SK-N-SH (cell line): Measurements from ENCODE around the gene TMEM127. TPM values are rescaled to one million over a fixed set of nuclear protein-coding genes. Genes with fewer than 3 reads are reported as not detected.

Experiments used
- CTCF ChIA-PET: fragments of 300-600, 350-600 bp; formaldehyde crosslinking; extraction: SDS; loops from one replicate; lab custom pipeline; 2021; lab: Yijun Ruan, JAX
- POLR2A ChIA-PET: fragments of 350-600 bp; sonication (Branson Sonifier 250); formaldehyde crosslinking; extraction: SDS; loops from one replicate; lab custom pipeline; 2020; ENCODE audit warnings: antibody characterized with exemption, inconsistent platforms; lab: Yijun Ruan, JAX
- DNase-seq: peaks from one replicate; pipeline ENCODE4 v3.0.0; 2012
- H2AFZ ChIP-seq: fragments of 200-600 bp; sonication (generic); 2 replicates; pipeline ENCODE4 v1.8.1; 2016; ENCODE audit warnings: antibody characterized with exemption, mild to moderate bottlenecking, low read depth
- H3F3A ChIP-seq: fragments of 200-600 bp; sonication (generic); replicated peaks from 2 replicates; pipeline ENCODE3; 2016; ENCODE audit warnings: antibody characterized with exemption, mild to moderate bottlenecking; ENCODE audit not compliant: insufficient read depth
- H3K27ac ChIP-seq, 2 experiments: fragments of 200-500 bp in 1 of 2; fragments of 200-600 bp in 1 of 2; sonication (Bioruptor generic) in 1 of 2; sonication (generic), shearing (Covaris generic) in 1 of 2; 2 replicates each; pipeline versions ENCODE4 v1.5.1 to v1.6.1; 2014 to 2016; ENCODE audit warnings: low read depth in 2 of 2, inconsistent platforms in 1 of 2, low read length in 1 of 2, mild to moderate bottlenecking in 1 of 2, mixed read lengths in 1 of 2
- H3K27me3 ChIP-seq: fragments of 200-600 bp; sonication (generic), shearing (Covaris generic); 2 replicates; pipeline ENCODE4 v1.6.1; 2016; ENCODE audit warnings: mixed run types; ENCODE audit not compliant: insufficient read depth
- H3K36me3 ChIP-seq, 2 experiments: fragments of 200-500 bp in 1 of 2; fragments of 200-600 bp in 1 of 2; sonication (Bioruptor generic) in 1 of 2; sonication (generic) in 1 of 2; replicated peaks in 1 of 2; 2 replicates each; pipeline versions ENCODE3 to v1.5.1; 2014 to 2016; ENCODE audit warnings: low read length in 1 of 2, mild to moderate bottlenecking in 1 of 2; ENCODE audit not compliant: insufficient read depth in 2 of 2, control insufficient read depth in 1 of 2
- H3K4me1 ChIP-seq, 2 experiments: fragments of 200-500 bp in 1 of 2; fragments of 200-600 bp in 1 of 2; sonication (Bioruptor generic) in 1 of 2; sonication (generic), shearing (Covaris generic) in 1 of 2; 2 replicates each; pipeline versions ENCODE4 v1.5.1 to v1.6.1; 2014 to 2016; ENCODE audit warnings: low read depth in 1 of 2, low read length in 1 of 2, mixed run types in 1 of 2; ENCODE audit not compliant: insufficient read depth in 2 of 2, control insufficient read depth in 1 of 2
- H3K4me2 ChIP-seq: fragments of 200-600 bp; sonication (generic), shearing (Covaris generic); 2 replicates; pipeline ENCODE4 v1.6.1; 2017; ENCODE audit warnings: mixed run types
- H3K4me3 ChIP-seq, 2 experiments: fragments of 200-500 bp in 1 of 2; fragments of 200-600 bp in 1 of 2; sonication (Bioruptor generic) in 1 of 2; sonication (generic), shearing (Covaris generic) in 1 of 2; 2 replicates each; pipeline versions ENCODE4 v1.5.1 to v1.8.1; 2014 to 2016; ENCODE audit warnings: low read depth in 2 of 2, inconsistent platforms in 1 of 2, low read length in 1 of 2, mild to moderate bottlenecking in 1 of 2, mixed read lengths in 1 of 2, moderate library complexity in 1 of 2
- H3K79me2 ChIP-seq: fragments of 200-600 bp; sonication (generic); 2 replicates; pipeline ENCODE4 v1.8.1; 2017; ENCODE audit warnings: mild to moderate bottlenecking; ENCODE audit not compliant: insufficient read depth
- H3K9ac ChIP-seq: fragments of 200-600 bp; sonication (generic); 2 replicates; pipeline ENCODE4 v1.6.1; 2017; ENCODE audit warnings: mixed run types
- H3K9me2 ChIP-seq: fragments of 200-600 bp; sonication (generic); 2 replicates; pipeline ENCODE4 v1.6.1; 2017; ENCODE audit warnings: mixed run types
- H3K9me3 ChIP-seq: fragments of 200-600 bp; sonication (generic); 2 replicates; pipeline ENCODE4 v1.6.1; 2017; ENCODE audit warnings: mixed run types, mild to moderate bottlenecking, moderate library complexity
- H4K20me1 ChIP-seq: fragments of 200-600 bp; sonication (generic); 2 replicates; pipeline ENCODE4 v1.6.1; 2017; ENCODE audit warnings: mild to moderate bottlenecking, mixed run types; ENCODE audit not compliant: insufficient read depth
- CHD2 ChIP-seq: fragments of 150-350 bp; IDR thresholded peaks from 2 replicates; pipeline ENCODE4 v1.6.1; 2018; ENCODE audit warnings: low read length; ENCODE audit not compliant: partially characterized antibody
- EP300 ChIP-seq, 2 experiments: IDR thresholded peaks; 2 replicates each; pipeline versions ENCODE4 v1.4.0 to v1.6.1; 2012; ENCODE audit warnings: borderline replicate concordance in 1 of 2, low read depth in 1 of 2, low read length in 1 of 2
- FOXJ3 ChIP-seq: sonication (generic); formaldehyde crosslinking; IDR thresholded peaks from 2 replicates; pipeline ENCODE4 v1.5.1; 2020; ENCODE audit warnings: mild to moderate bottlenecking, missing genetic modification reagents
- FOXM1 ChIP-seq: IDR thresholded peaks from 2 replicates; pipeline ENCODE4 v1.4.0; 2012; ENCODE audit warnings: low read depth, mild to moderate bottlenecking
- IRF3 ChIP-seq: fragments of 150-350 bp; IDR thresholded peaks from 2 replicates; pipeline ENCODE4 v1.6.1; 2016; ENCODE audit warnings: mild to moderate bottlenecking, low read depth, low read length
- JUND ChIP-seq: IDR thresholded peaks from 2 replicates; pipeline ENCODE4 v1.4.0; 2012
- NFIC ChIP-seq: IDR thresholded peaks from 2 replicates; pipeline ENCODE4 v1.4.0; 2012; ENCODE audit warnings: borderline replicate concordance
- RAD21 ChIP-seq: IDR thresholded peaks from 2 replicates; pipeline ENCODE4 v1.6.1; 2012; ENCODE audit warnings: mild to moderate bottlenecking, low read length
- RCOR1 ChIP-seq: fragments of 150-350 bp; IDR thresholded peaks from 2 replicates; pipeline ENCODE4 v1.6.1; 2017; ENCODE audit warnings: antibody characterized with exemption, low read length
- RFX5 ChIP-seq: IDR thresholded peaks from 2 replicates; pipeline ENCODE4 v1.6.1; 2012; ENCODE audit warnings: mild to moderate bottlenecking, improper control_type of control experiment, low read length
- RXRA ChIP-seq: IDR thresholded peaks from 2 replicates; pipeline ENCODE4 v1.4.0; 2012; ENCODE audit warnings: low read depth, mild to moderate bottlenecking, borderline replicate concordance
- SIN3A ChIP-seq: IDR thresholded peaks from 2 replicates; pipeline ENCODE4 v1.6.1; 2012; ENCODE audit warnings: low read depth, mild to moderate bottlenecking, low read length, moderate library complexity, borderline replicate concordance
- TAF1 ChIP-seq: IDR thresholded peaks from 2 replicates; pipeline ENCODE4 v1.6.1; 2012; ENCODE audit warnings: low read depth, mild to moderate bottlenecking, low read length, moderate library complexity, borderline replicate concordance
- TEAD4 ChIP-seq: IDR thresholded peaks from 2 replicates; pipeline ENCODE4 v1.4.0; 2012; ENCODE audit warnings: mild to moderate bottlenecking, borderline replicate concordance; ENCODE audit not compliant: insufficient read depth
- USF2 ChIP-seq: fragments of 150-350 bp; IDR thresholded peaks from 2 replicates; pipeline ENCODE4 v1.6.1; 2017; ENCODE audit warnings: antibody characterized with exemption, low read length, low read depth, borderline replicate concordance
- YY1 ChIP-seq: IDR thresholded peaks from 2 replicates; pipeline ENCODE4 v1.4.0; 2012; ENCODE audit warnings: low read depth, mild to moderate bottlenecking
- WGBS: methylation state at CpG from one replicate; pipeline ENCODE4 v1.1.6; 2017; ENCODE audit warnings: low lambda C conversion rate; 5-methylcytosine and 5-hydroxymethylcytosine counted together
- polyA plus RNA-seq, 3 experiments: library from polyadenylated mRNA; depleted of rRNA; stranded (reverse); fragments of >200 nt; gene quantifications; 2 replicates each; pipeline ENCODE4 v1.2.3, GENCODE V29; 2012
- TF ChIP-seq, protein P1 (sequence below): IDR thresholded peaks from 2 replicates; pipeline ENCODE4 v1.4.0; 2012; ENCODE audit warnings: low read depth, borderline replicate concordance
- TF ChIP-seq, protein P2 (sequence below): IDR thresholded peaks from 2 replicates; pipeline ENCODE4 v1.6.1; 2012; ENCODE audit warnings: mild to moderate bottlenecking, low read depth, low read length, moderate library complexity
- TF ChIP-seq, protein P3 (sequence below): IDR thresholded peaks from 2 replicates; pipeline ENCODE4; 2012
- TF ChIP-seq, protein P4 (sequence below): fragments of 200-600 bp; sonication (generic); IDR thresholded peaks from 2 replicates; pipeline ENCODE4 v1.6.1; 2017; ENCODE audit warnings: antibody characterized with exemption, mild to moderate bottlenecking, moderate library complexity

Gene TMEM127
- polyA plus RNA-seq, 1 of the 3 experiments (the other 2 are of a cell fraction): 40.9 TPM

- Histone ChIP-seq H3K9ac (no peak overlapping the region), H3K27me3 (no peaks in the 10 kb centered on the region), H3K9me3 (no peaks in the 10 kb centered on the region), H3K27ac (no peak overlapping the region), H3K79me2 (peaks cover 10% of the 10 kb centered on the region; the same call in 1 of the 2 replicates), H3K9me2 (no peaks in the 10 kb centered on the region), H3K36me3 (no peaks in the 10 kb centered on the region), H3F3A (no peaks in the 10 kb centered on the region), H3K4me2 (no peak overlapping the region), H4K20me1 (no peaks in the 10 kb centered on the region), H3K4me1 (no peaks in the 10 kb centered on the region; a peak in 1 of 4 replicates), H3K4me3 (no peak overlapping the region), H2AFZ (no peak overlapping the region)
- ChIA-PET CTCF (interaction anchor here (1.1 to 1.3 kb wide), 2 partner anchors 51 to 232 kb away, joined by 3 to 4 read pairs; no protein-coding TSS in a partner anchor), POLR2A (no interaction called here)
- DNase-seq: no peak
- 86% methylated on average over 3 of the region's 3 CpGs for WGBS
- TF ChIP-seq EP300 (IDR thresholded peaks at IDR 0.05; ENCODE audit: borderline replicate concordance in 1 of 2, low read depth in 1 of 2, low read length in 1 of 2): no peak
- TF ChIP-seq NFIC: no peak
- no peak for TF ChIP-seq FOXM1
- TF ChIP-seq TEAD4: no peak
- TF ChIP-seq, protein P1, sequence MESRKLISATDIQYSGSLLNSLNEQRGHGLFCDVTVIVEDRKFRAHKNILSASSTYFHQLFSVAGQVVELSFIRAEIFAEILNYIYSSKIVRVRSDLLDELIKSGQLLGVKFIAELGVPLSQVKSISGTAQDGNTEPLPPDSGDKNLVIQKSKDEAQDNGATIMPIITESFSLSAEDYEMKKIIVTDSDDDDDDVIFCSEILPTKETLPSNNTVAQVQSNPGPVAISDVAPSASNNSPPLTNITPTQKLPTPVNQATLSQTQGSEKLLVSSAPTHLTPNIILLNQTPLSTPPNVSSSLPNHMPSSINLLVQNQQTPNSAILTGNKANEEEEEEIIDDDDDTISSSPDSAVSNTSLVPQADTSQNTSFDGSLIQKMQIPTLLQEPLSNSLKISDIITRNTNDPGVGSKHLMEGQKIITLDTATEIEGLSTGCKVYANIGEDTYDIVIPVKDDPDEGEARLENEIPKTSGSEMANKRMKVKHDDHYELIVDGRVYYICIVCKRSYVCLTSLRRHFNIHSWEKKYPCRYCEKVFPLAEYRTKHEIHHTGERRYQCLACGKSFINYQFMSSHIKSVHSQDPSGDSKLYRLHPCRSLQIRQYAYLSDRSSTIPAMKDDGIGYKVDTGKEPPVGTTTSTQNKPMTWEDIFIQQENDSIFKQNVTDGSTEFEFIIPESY: no peak
- no peak for TF ChIP-seq IRF3
- TF ChIP-seq SIN3A: no peak
- TF ChIP-seq, protein P2, sequence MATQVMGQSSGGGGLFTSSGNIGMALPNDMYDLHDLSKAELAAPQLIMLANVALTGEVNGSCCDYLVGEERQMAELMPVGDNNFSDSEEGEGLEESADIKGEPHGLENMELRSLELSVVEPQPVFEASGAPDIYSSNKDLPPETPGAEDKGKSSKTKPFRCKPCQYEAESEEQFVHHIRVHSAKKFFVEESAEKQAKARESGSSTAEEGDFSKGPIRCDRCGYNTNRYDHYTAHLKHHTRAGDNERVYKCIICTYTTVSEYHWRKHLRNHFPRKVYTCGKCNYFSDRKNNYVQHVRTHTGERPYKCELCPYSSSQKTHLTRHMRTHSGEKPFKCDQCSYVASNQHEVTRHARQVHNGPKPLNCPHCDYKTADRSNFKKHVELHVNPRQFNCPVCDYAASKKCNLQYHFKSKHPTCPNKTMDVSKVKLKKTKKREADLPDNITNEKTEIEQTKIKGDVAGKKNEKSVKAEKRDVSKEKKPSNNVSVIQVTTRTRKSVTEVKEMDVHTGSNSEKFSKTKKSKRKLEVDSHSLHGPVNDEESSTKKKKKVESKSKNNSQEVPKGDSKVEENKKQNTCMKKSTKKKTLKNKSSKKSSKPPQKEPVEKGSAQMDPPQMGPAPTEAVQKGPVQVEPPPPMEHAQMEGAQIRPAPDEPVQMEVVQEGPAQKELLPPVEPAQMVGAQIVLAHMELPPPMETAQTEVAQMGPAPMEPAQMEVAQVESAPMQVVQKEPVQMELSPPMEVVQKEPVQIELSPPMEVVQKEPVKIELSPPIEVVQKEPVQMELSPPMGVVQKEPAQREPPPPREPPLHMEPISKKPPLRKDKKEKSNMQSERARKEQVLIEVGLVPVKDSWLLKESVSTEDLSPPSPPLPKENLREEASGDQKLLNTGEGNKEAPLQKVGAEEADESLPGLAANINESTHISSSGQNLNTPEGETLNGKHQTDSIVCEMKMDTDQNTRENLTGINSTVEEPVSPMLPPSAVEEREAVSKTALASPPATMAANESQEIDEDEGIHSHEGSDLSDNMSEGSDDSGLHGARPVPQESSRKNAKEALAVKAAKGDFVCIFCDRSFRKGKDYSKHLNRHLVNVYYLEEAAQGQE: no peak
- TF ChIP-seq RAD21: no peak
- TF ChIP-seq TAF1: no peak
- TF ChIP-seq RXRA: no peak
- no peak for TF ChIP-seq RFX5
- TF ChIP-seq USF2: no peak
- no peak for TF ChIP-seq FOXJ3 (CRISPR knock-in tag)
- TF ChIP-seq, protein P3, sequence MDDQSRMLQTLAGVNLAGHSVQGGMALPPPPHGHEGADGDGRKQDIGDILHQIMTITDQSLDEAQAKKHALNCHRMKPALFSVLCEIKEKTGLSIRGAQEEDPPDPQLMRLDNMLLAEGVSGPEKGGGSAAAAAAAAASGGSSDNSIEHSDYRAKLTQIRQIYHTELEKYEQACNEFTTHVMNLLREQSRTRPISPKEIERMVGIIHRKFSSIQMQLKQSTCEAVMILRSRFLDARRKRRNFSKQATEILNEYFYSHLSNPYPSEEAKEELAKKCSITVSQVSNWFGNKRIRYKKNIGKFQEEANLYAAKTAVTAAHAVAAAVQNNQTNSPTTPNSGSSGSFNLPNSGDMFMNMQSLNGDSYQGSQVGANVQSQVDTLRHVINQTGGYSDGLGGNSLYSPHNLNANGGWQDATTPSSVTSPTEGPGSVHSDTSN: no peak
- no peak for TF ChIP-seq JUND
- TF ChIP-seq, protein P4, sequence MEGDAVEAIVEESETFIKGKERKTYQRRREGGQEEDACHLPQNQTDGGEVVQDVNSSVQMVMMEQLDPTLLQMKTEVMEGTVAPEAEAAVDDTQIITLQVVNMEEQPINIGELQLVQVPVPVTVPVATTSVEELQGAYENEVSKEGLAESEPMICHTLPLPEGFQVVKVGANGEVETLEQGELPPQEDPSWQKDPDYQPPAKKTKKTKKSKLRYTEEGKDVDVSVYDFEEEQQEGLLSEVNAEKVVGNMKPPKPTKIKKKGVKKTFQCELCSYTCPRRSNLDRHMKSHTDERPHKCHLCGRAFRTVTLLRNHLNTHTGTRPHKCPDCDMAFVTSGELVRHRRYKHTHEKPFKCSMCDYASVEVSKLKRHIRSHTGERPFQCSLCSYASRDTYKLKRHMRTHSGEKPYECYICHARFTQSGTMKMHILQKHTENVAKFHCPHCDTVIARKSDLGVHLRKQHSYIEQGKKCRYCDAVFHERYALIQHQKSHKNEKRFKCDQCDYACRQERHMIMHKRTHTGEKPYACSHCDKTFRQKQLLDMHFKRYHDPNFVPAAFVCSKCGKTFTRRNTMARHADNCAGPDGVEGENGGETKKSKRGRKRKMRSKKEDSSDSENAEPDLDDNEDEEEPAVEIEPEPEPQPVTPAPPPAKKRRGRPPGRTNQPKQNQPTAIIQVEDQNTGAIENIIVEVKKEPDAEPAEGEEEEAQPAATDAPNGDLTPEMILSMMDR: no peak
- no peak for TF ChIP-seq RCOR1
- no peak for TF ChIP-seq YY1
- no peak for TF ChIP-seq CHD2
Observed at GRCh38 chr2:96225016-96225533, 40.7 kb downstream of the TMEM127 start.
